IMR-90 (cell line): ENCODE data around the gene HACE1. TPM values are rescaled to one million over a fixed set of nuclear protein-coding genes. Genes with fewer than 3 reads are reported as not detected.

ENCODE experiments used
- ATAC-seq: fragments of 200-7000 bp; cut with Tn5 transposase; 2 replicates; pipeline ENCODE4 v1.9.1; 2020; ENCODE audit warnings: low read depth, mild to moderate bottlenecking, moderate library complexity
- BruUV-seq: library from RNA; stranded (reverse); fragments of 400-500 nt; replicated peaks from 2 replicates; lab custom pipeline; 2021; lab: Mats Ljungman, UMichigan
- CTCF ChIA-PET: fragments of 300-600 bp; formaldehyde crosslinking; extraction: SDS; loops from one replicate; lab custom pipeline; 2021; ENCODE audit warnings: antibody characterized with exemption; lab: Yijun Ruan, JAX
- POLR2A ChIA-PET: fragments of 300-600 bp; sonication (Branson Sonifier 250); formaldehyde crosslinking; loops from one replicate; lab custom pipeline; 2022; ENCODE audit warnings: antibody characterized with exemption; ENCODE audit not compliant: unreplicated experiment; lab: Charles Lee
- DNase-seq: peaks from one replicate; pipeline ENCODE4 v3.0.0; 2013
- H2AFZ ChIP-seq: replicated peaks from 2 replicates; pipeline ENCODE3; 2013; ENCODE audit warnings: low read length, mild to moderate bottlenecking; ENCODE audit not compliant: poor library complexity
- H2AK5ac ChIP-seq: 2 replicates; pipeline ENCODE4 v1.6.1; 2013; ENCODE audit warnings: low read depth, low read length, inconsistent platforms
- H2AK9ac ChIP-seq: replicated peaks from 2 replicates; pipeline ENCODE3; 2013; ENCODE audit warnings: mild to moderate bottlenecking, low read depth, low read length, moderate library complexity; ENCODE audit not compliant: poor library complexity
- H2BK120ac ChIP-seq: 2 replicates; pipeline ENCODE4 v1.6.1; 2013; ENCODE audit warnings: low read depth, low read length, inconsistent platforms
- H2BK15ac ChIP-seq: 3 replicates; pipeline ENCODE4 v1.6.1; 2013; ENCODE audit warnings: low read depth, low read length, inconsistent platforms
- H2BK20ac ChIP-seq: 2 replicates; pipeline ENCODE4 v1.6.1; 2013; ENCODE audit warnings: low read depth, mild to moderate bottlenecking, inconsistent platforms, low read length, moderate library complexity
- H2BK5ac ChIP-seq: 2 replicates; pipeline ENCODE4 v1.6.1; 2013; ENCODE audit warnings: mild to moderate bottlenecking, low read depth, low read length, inconsistent platforms; ENCODE audit not compliant: poor library complexity, severe bottlenecking
- H3K14ac ChIP-seq: replicated peaks from 2 replicates; pipeline ENCODE4 v1.6.1; 2013; ENCODE audit warnings: low read depth, low read length, inconsistent platforms
- H3K18ac ChIP-seq: 2 replicates; pipeline ENCODE4 v1.6.1; 2013; ENCODE audit warnings: low read depth, low read length, control low read depth
- H3K23ac ChIP-seq: 2 replicates; pipeline ENCODE4 v1.6.1; 2013; ENCODE audit warnings: low read depth, low read length, inconsistent platforms
- H3K27ac ChIP-seq: 2 replicates; pipeline ENCODE4 v1.5.1; 2013; ENCODE audit warnings: mild to moderate bottlenecking, control low read depth, low read length; ENCODE audit not compliant: insufficient read depth
- H3K27me3 ChIP-seq: 2 replicates; pipeline ENCODE4 v1.6.1; 2013; ENCODE audit warnings: low read length; ENCODE audit not compliant: control insufficient read depth, insufficient read depth
- H3K36me3 ChIP-seq: 2 replicates; pipeline ENCODE4 v1.6.1; 2013; ENCODE audit warnings: low read length, mixed read lengths; ENCODE audit not compliant: control insufficient read depth, insufficient read depth
- H3K4ac ChIP-seq: 2 replicates; pipeline ENCODE4 v1.6.1; 2013; ENCODE audit warnings: low read depth, low read length, inconsistent platforms
- H3K4me1 ChIP-seq: 2 replicates; pipeline ENCODE4 v1.6.1; 2013; ENCODE audit warnings: low read length, mixed read lengths; ENCODE audit not compliant: control insufficient read depth, insufficient read depth
- H3K4me2 ChIP-seq: 2 replicates; pipeline ENCODE4 v1.6.1; 2013; ENCODE audit warnings: low read depth, mild to moderate bottlenecking, control low read depth, low read length, moderate library complexity
- H3K4me3 ChIP-seq: 2 replicates; pipeline ENCODE4 v1.5.1; 2013; ENCODE audit warnings: low read depth, mild to moderate bottlenecking, control low read depth, low read length, moderate library complexity; ENCODE audit not compliant: insufficient read depth
- H3K56ac ChIP-seq: 2 replicates; pipeline ENCODE4 v1.6.1; 2013; ENCODE audit warnings: low read length, inconsistent platforms; ENCODE audit not compliant: insufficient read depth; ENCODE audit errors: extremely low read depth
- H3K79me1 ChIP-seq, 2 experiments: 2 replicates each; pipeline ENCODE4 v1.6.1; 2013; ENCODE audit warnings: low read length in 2 of 2, inconsistent platforms in 1 of 2, low read depth in 1 of 2
- H3K9ac ChIP-seq: 2 replicates; pipeline ENCODE4 v1.6.1; 2013; ENCODE audit warnings: low read depth, low read length, control low read depth
- H3K9me1 ChIP-seq: 2 replicates; pipeline ENCODE4 v1.6.1; 2013; ENCODE audit warnings: low read length, inconsistent platforms; ENCODE audit not compliant: insufficient read depth
- H3K9me3 ChIP-seq: 2 replicates; pipeline ENCODE4 v1.6.1; 2013; ENCODE audit warnings: low read length; ENCODE audit not compliant: control insufficient read depth, insufficient read depth
- H4K20me1 ChIP-seq: 2 replicates; pipeline ENCODE4 v1.6.1; 2013; ENCODE audit warnings: low read length, inconsistent platforms; ENCODE audit not compliant: insufficient read depth
- H4K5ac ChIP-seq: 2 replicates; pipeline ENCODE4 v1.6.1; 2013; ENCODE audit warnings: mild to moderate bottlenecking, low read depth, low read length, control low read depth
- H4K8ac ChIP-seq, 2 experiments: 2 replicates each; pipeline ENCODE4 v1.6.1; 2013; ENCODE audit warnings: low read depth in 2 of 2, low read length in 2 of 2, control low read depth in 1 of 2, inconsistent platforms in 1 of 2
- H4K91ac ChIP-seq: 2 replicates; pipeline ENCODE4 v1.6.1; 2013; ENCODE audit warnings: low read depth, low read length, inconsistent platforms; ENCODE audit not compliant: insufficient read depth
- FOS ChIP-seq: fragments of 150-350 bp; IDR thresholded peaks from 2 replicates; pipeline ENCODE4 v1.6.1; 2016; ENCODE audit warnings: low read depth, low read length
- MAZ ChIP-seq: IDR thresholded peaks from 2 replicates; pipeline ENCODE4 v1.6.1; 2012; ENCODE audit warnings: low read depth, mild to moderate bottlenecking, low read length, improper control_type of control experiment, moderate library complexity, borderline replicate concordance
- POLR2A ChIP-seq: IDR thresholded peaks from 2 replicates; pipeline ENCODE4 v1.6.1; 2012; ENCODE audit warnings: mild to moderate bottlenecking, low read depth, low read length
- RAD21 ChIP-seq: IDR thresholded peaks from 2 replicates; pipeline ENCODE4 v1.6.1; 2012; ENCODE audit warnings: low read length, improper control_type of control experiment
- SMC3 ChIP-seq: fragments of 150-350 bp; IDR thresholded peaks from 2 replicates; pipeline ENCODE4 v1.6.1; 2016; ENCODE audit warnings: low read depth, mild to moderate bottlenecking, antibody characterized with exemption, low read length, moderate library complexity
- WGBS, 2 experiments: methylation state at CpG; one replicate each; pipeline versions ENCODE4 v1.1.5 to v1.1.7; 2013; ENCODE audit warnings: missing lambda C conversion rate in 2 of 2; ENCODE audit not compliant: insufficient read length in 1 of 2; ENCODE audit errors: extremely low coverage in 2 of 2; 5-methylcytosine and 5-hydroxymethylcytosine counted together
- dilution Hi-C: fragments of 300-500 bp; cut with HindIII; formaldehyde crosslinking; loops from one replicate; pipeline ENCODE4 v1.14.3; 2018; ENCODE audit warnings: low sequenced_read_pairs; ENCODE audit not compliant: unreplicated experiment
- in situ Hi-C: fragments of 300-500 bp; cut with MboI; formaldehyde crosslinking; loops from 3 replicates; pipeline ENCODE4 v1.14.3; 2019; ENCODE audit warnings: low sequenced_read_pairs, inconsistent platforms, mixed read lengths
- intact Hi-C: fragments of 100-400 bp; cut with micrococcal nuclease; formaldehyde crosslinking; loops from 2 replicates; pipeline ENCODE4 v1.10.0; 2022
- polyA plus RNA-seq, 3 experiments: library from polyadenylated mRNA; depleted of rRNA; stranded (reverse); fragments of >200 nt; gene quantifications; 2 replicates each; pipeline ENCODE4 v1.2.3, GENCODE V29; 2012; ENCODE audit warnings: low replicate concordance in 1 of 3
- total RNA-seq: library from RNA; depleted of rRNA; stranded (reverse); fragments of >200 nt; gene quantifications from 2 replicates; pipeline ENCODE4 v1.2.3, GENCODE V29; 2012

The HACE1 gene
- total and polyA plus RNA-seq, 2 of the 4 experiments (the other 2 are of a cell fraction) = 5.4 to 10.8 TPM

DNA sequence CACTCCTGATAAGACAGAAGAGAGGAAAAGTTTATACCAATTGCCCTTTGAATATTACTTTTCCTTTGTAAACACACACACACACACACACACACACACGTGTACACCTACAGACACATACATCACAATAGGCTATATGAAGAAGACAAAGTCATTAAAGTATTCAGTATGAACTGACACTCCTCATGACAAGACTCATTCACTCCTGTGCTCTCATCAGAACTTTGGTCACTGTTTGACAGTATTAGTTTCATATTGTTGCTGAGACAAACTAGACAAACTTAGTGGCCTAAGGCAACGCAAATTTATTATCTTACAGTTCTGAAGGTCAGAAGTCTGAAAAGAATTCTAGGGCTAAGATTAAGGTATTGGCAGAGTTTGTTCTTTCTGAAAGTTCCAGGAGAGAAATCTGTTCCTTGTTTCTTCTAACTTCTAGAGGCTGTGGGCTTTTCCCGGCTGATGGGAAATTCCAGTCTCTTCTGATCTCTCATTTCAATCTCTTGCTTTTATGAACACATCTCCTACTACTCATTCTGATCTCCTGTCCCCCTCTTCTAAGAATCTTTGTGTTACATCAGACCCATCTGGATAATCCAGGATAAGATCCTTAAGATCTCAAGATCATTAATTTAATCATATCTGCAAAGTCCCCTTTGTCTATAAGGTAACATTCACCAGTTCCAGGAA lies 171.3 kb downstream of the HACE1 start:
- H3K4me1 ChIP-seq = peaks cover 1% of the 10 kb centered on the region; the same call in 1 of the 2 replicates
- no TSS peak for BruUV-seq
- no peak for DNase-seq
- POLR2A ChIA-PET = no interaction called here
- H4K91ac ChIP-seq = no peak overlapping the region
- no peak overlapping the region for H3K18ac ChIP-seq
- CTCF ChIA-PET = no interaction called here
- no peak overlapping the region for H3K9ac ChIP-seq
- H3K79me1 ChIP-seq = no peaks in the 10 kb centered on the region
- H3K4me2 ChIP-seq = no peak overlapping the region
- no peaks in the 10 kb centered on the region for H3K27me3 ChIP-seq
- H4K5ac ChIP-seq = no peak overlapping the region
- no peak overlapping the region for H3K56ac ChIP-seq
- H2AK5ac ChIP-seq = no peak overlapping the region
- no peak overlapping the region for H3K23ac ChIP-seq
- 80% methylated on average over 1 of the region's 3 CpGs; no CpG with 5 or more reads in 1 of the 2 experiments for WGBS, 2 experiments
- no peak overlapping the region for H3K4me3 ChIP-seq
- no peaks in the 10 kb centered on the region for H4K20me1 ChIP-seq
- no peak overlapping the region for H3K14ac ChIP-seq
- H2AK9ac ChIP-seq = no peak overlapping the region
- no peak overlapping the region for H2BK15ac ChIP-seq
- ATAC-seq = no peak
- H2BK5ac ChIP-seq = no peak overlapping the region
- H2BK20ac ChIP-seq = no peak overlapping the region
- no peaks in the 10 kb centered on the region for H3K9me1 ChIP-seq
- in situ Hi-C loops (loop anchor here (10.0 kb wide), 1 partner anchor 386 kb away; no protein-coding TSS in a partner anchor), intact Hi-C loops (no loop called here), dilution Hi-C loops (no loop called here)
- no peaks in the 10 kb centered on the region for H3K9me3 ChIP-seq
- H3K27ac ChIP-seq = no peak overlapping the region
- H3K4ac ChIP-seq = no peak overlapping the region
- no peak overlapping the region for H4K8ac ChIP-seq
- H3K36me3 ChIP-seq = no peaks in the 10 kb centered on the region
- no peak overlapping the region for H2AFZ ChIP-seq
- TF ChIP-seq RAD21 = no peak
- TF ChIP-seq SMC3 = no peak
- TF ChIP-seq FOS = no peak
- TF ChIP-seq MAZ = no peak
- TF ChIP-seq POLR2A = no peak
- H2BK120ac ChIP-seq = no peak overlapping the region
